ENCODE measurements around the gene WNT7B. TPM values are rescaled to one million over a fixed set of nuclear protein-coding genes. Genes with fewer than 3 reads are reported as not detected.
"Not testable (repeated sequence)": the region's sequence is repeated elsewhere in the genome, so short reads cannot be mapped to it uniquely, and the experiment has no call there.

Gene WNT7B
- total and polyA plus RNA-seq, 10 donors, result not detected

GRCh38 chr22:46007003-46007847 lies 30.3 kb upstream of the WNT7B start:
- Histone ChIP-seq H3K36me3 (no peaks in the 10 kb centered on the region), H3K9me3 (peaks cover 0 to 14% (median 10%) of the 10 kb centered on the region in 8 donors), H3K4me1 (peaks cover 23 to 87% (median 58%) of the 10 kb centered on the region in 6 donors), H3K4me3 (peak overlapping the region in 4 of 8 donors; percentile 15 to 49 (median 19)), H3K27me3 (replicated peaks in 1 of 7) (peaks cover 0 to 9% (median 0%) of the 10 kb centered on the region in 7 donors), H3K27ac (peak overlapping the region; percentile 73 to 90 (median 84))
- peak; percentile 89 for DNase-seq
- peak; percentile 58 to 71 (median 64) for TF ChIP-seq POLR2AphosphoS5 (IDR thresholded peaks at IDR 0.05)
- no peak for TF ChIP-seq CTCF (IDR thresholded peaks at IDR 0.05 in 8 of 11, conservative IDR thresholded peaks at IDR 0.05 in 3 of 11)
- 19 to 52% (median 37%) methylated on average over 3 to 36 of the region's 36 CpGs for WGBS, 5 donors
- intact Hi-C loops (cut with DNase I; ENCODE audit: low total_unique reads), result loop anchor here (2.0 to 10.0 kb wide), 2 partner anchors 68 to 110 kb away; no protein-coding TSS in a partner anchor

- Histone ChIP-seq H3K9me3 (peaks cover 0 to 14% (median 10%) of the 10 kb centered on the region in 8 donors), H3K4me1 (peaks cover 30 to 87% (median 60%) of the 10 kb centered on the region in 6 donors), H3K36me3 (no peaks in the 10 kb centered on the region), H3K4me3 (peak overlapping the region in 5 of 8 donors; percentile 15 to 49 (median 20)), H3K27me3 (replicated peaks in 1 of 7) (peaks cover 0 to 9% (median 0%) of the 10 kb centered on the region in 7 donors), H3K27ac (peak overlapping the region; percentile 73 to 90 (median 84))
- WGBS, 5 donors, result 20 to 49% (median 25%) methylated on average over 12 to 26 of the region's 26 CpGs
- intact Hi-C loops (cut with DNase I; ENCODE audit: low total_unique reads), result loop anchor here (2.0 to 10.0 kb wide), 2 partner anchors 68 to 110 kb away; no protein-coding TSS in a partner anchor
- DNase-seq, result peak; percentile 98
- TF ChIP-seq POLR2AphosphoS5 (IDR thresholded peaks at IDR 0.05) (peak; percentile 67 to 75 (median 74)), POLR2A (IDR thresholded peaks at IDR 0.05) (no peak), CTCF (IDR thresholded peaks at IDR 0.05 in 8 of 11, conservative IDR thresholded peaks at IDR 0.05 in 3 of 11) (peak; percentile 93 to 98 (median 97))
These were observed 29.5 kb upstream of the WNT7B start for GRCh38 chr22:46006379-46007002.

- peak; percentile 76 for DNase-seq
- WGBS, 5 donors, result 83 to 89% (median 87%) methylated on average over 11 to 15 of the region's 15 CpGs
- intact Hi-C loops (cut with DNase I; ENCODE audit: low total_unique reads), result loop anchor here (10.0 kb wide), 1 partner anchor 70 kb away; no protein-coding TSS in a partner anchor
- Histone ChIP-seq H3K9me3 (peaks cover 0 to 12% (median 10%) of the 10 kb centered on the region in 8 donors), H3K27ac (peak overlapping the region in 2 of 8 donors; percentile 83 to 86), H3K4me1 (peaks cover 40 to 87% (median 66%) of the 10 kb centered on the region in 6 donors)
- H3K27me3 ChIP-seq (replicated peaks in 1 of 7); H3K4me3 ChIP-seq; H3K36me3 ChIP-seq: not testable (repeated sequence)
These were observed 28.2 kb upstream of the WNT7B start for GRCh38 chr22:46005116-46005705.

GRCh38 chr22:46004105-46004866 lies 27.3 kb upstream of the WNT7B start:
- WGBS, 5 donors, result 50 to 73% (median 54%) methylated on average over 18 to 19 of the region's 19 CpGs
- intact Hi-C loops (cut with DNase I; ENCODE audit: low total_unique reads), result loop anchor here (10.0 kb wide), 1 partner anchor 71 kb away; no protein-coding TSS in a partner anchor
- Histone ChIP-seq H3K27ac (peak overlapping the region in 5 of 8 donors; percentile 65 to 83 (median 72)), H3K4me3 (peak overlapping the region in 1 of 8 donors; percentile 28), H3K27me3 (replicated peaks in 1 of 7) (peaks cover 0 to 9% (median 0%) of the 10 kb centered on the region in 7 donors), H3K9me3 (peaks cover 0 to 3% (median 1%) of the 10 kb centered on the region in 8 donors), H3K36me3 (no peaks in the 10 kb centered on the region), H3K4me1 (peaks cover 40 to 95% (median 71%) of the 10 kb centered on the region in 6 donors)
- peak; percentile 85 for DNase-seq
- TF ChIP-seq POLR2AphosphoS5 (IDR thresholded peaks at IDR 0.05), result peak in 1 of 3 donors; percentile 20
- TF ChIP-seq POLR2A (IDR thresholded peaks at IDR 0.05), result no peak

Measured in spleen (tissue), 11 donors.